GM18517 (cell line): ENCODE data around the gene PROKR2.

Experiments
- ATAC-seq: cut with Tn5 transposase; IDR thresholded peaks from one replicate; pipeline ENCODE4 v1.9.1; 2021; ENCODE audit warnings: mild to moderate bottlenecking, moderate library complexity; ENCODE audit not compliant: unreplicated experiment

The PROKR2 gene

GRCh38 chr20:5316188-5317158 lies at the start of gene PROKR2:
Gene PROKR2 (minus strand): TSS chr20:5316954. CDS start chr20:5314369, 2,585 bp downstream.
- no peak for ATAC-seq

- no peak for ATAC-seq
These were observed 48.3 kb upstream of the PROKR2 start for GRCh38 chr20:5364997-5365597.

- no peak for ATAC-seq
These were observed 47.5 kb upstream of the PROKR2 start for GRCh38 chr20:5364136-5364821.

GRCh38 chr20:5362771-5363170 lies 46.0 kb upstream of the PROKR2 start:
- no peak for ATAC-seq

- ATAC-seq = no peak
These were observed 44.4 kb upstream of the PROKR2 start for GRCh38 chr20:5361176-5361575.

- ATAC-seq = no peak
These were observed 41.2 kb upstream of the PROKR2 start for GRCh38 chr20:5357946-5358345.

- ATAC-seq = no peak
These were observed 40.2 kb upstream of the PROKR2 start for GRCh38 chr20:5356941-5357340.

- ATAC-seq = no peak
These were observed 38.1 kb upstream of the PROKR2 start for GRCh38 chr20:5354901-5355300.

- no peak for ATAC-seq
These were observed 37.1 kb upstream of the PROKR2 start for GRCh38 chr20:5353624-5354496.

GRCh38 chr20:5349448-5349847 lies 32.7 kb upstream of the PROKR2 start:
- ATAC-seq = no peak

- ATAC-seq = no peak
These were observed 25.3 kb upstream of the PROKR2 start for GRCh38 chr20:5342021-5342420.

- ATAC-seq = no peak
These were observed 14.6 kb upstream of the PROKR2 start for GRCh38 chr20:5331340-5331739.

GRCh38 chr20:5328268-5328667 lies 11.5 kb upstream of the PROKR2 start:
- no peak for ATAC-seq

GRCh38 chr20:5327356-5327755 lies 10.6 kb upstream of the PROKR2 start:
- no peak for ATAC-seq

- ATAC-seq = no peak
These were observed 957 bp downstream of the PROKR2 start for GRCh38 chr20:5315807-5316187.

GRCh38 chr20:5313916-5314315 lies 2.8 kb downstream of the PROKR2 start:
- ATAC-seq = no peak

GRCh38 chr20:5312518-5312917 lies 4.2 kb downstream of the PROKR2 start:
- no peak for ATAC-seq

GRCh38 chr20:5309971-5310370 lies 6.8 kb downstream of the PROKR2 start:
- no peak for ATAC-seq

GRCh38 chr20:5298811-5299210 lies 17.9 kb downstream of the PROKR2 start:
- no peak for ATAC-seq

GRCh38 chr20:5297280-5298004 lies 19.3 kb downstream of the PROKR2 start:
- ATAC-seq = no peak
